ENCODE results near the gene RAC2.
A peak's percentile ranks its signal among the peaks of the same experiment; 100 is the strongest.
"Not testable (repeated sequence)": the region's sequence is repeated elsewhere in the genome, so short reads cannot be mapped to it uniquely, and the experiment has no call there.

Gene RAC2

GRCh38 chr22:37256075-37256726 lies 12.1 kb upstream of the RAC2 start:
- no peak overlapping the region for H3K4me3 ChIP-seq (ENCODE audit: low read depth, low read length)
- no peak for TF ChIP-seq CTCF (IDR thresholded peaks at IDR 0.05; ENCODE audit: low read depth, low read length, missing control alignments)
- no peak for DNase-seq (ENCODE audit: low read depth)

- no peak overlapping the region for H3K4me3 ChIP-seq (ENCODE audit: low read depth, low read length)
- DNase-seq (ENCODE audit: low read depth): no peak
- TF ChIP-seq CTCF (IDR thresholded peaks at IDR 0.05; ENCODE audit: low read depth, low read length, missing control alignments): no peak
Observed at GRCh38 chr22:37255558-37256006, 11.5 kb upstream of the RAC2 start.

GRCh38 chr22:37254867-37255233 lies 10.8 kb upstream of the RAC2 start:
- H3K4me3 ChIP-seq (ENCODE audit: low read depth, low read length): no peak overlapping the region
- no peak for TF ChIP-seq CTCF (IDR thresholded peaks at IDR 0.05; ENCODE audit: low read depth, low read length, missing control alignments)
- DNase-seq (ENCODE audit: low read depth): no peak

GRCh38 chr22:37254209-37254866 lies 10.3 kb upstream of the RAC2 start:
- no peak for DNase-seq (ENCODE audit: low read depth)
- TF ChIP-seq CTCF (IDR thresholded peaks at IDR 0.05; ENCODE audit: low read depth, low read length, missing control alignments): no peak
- H3K4me3 ChIP-seq (ENCODE audit: low read depth, low read length): no peak overlapping the region

GRCh38 chr22:37253126-37253660 lies 9.1 kb upstream of the RAC2 start:
- no peak for DNase-seq (ENCODE audit: low read depth)
- no peak overlapping the region for H3K4me3 ChIP-seq (ENCODE audit: low read depth, low read length)
- TF ChIP-seq CTCF (IDR thresholded peaks at IDR 0.05; ENCODE audit: low read depth, low read length, missing control alignments): peak; percentile 5

- DNase-seq (ENCODE audit: low read depth); H3K4me3 ChIP-seq (ENCODE audit: low read depth, low read length): not testable (repeated sequence)
Observed at GRCh38 chr22:37251836-37252235, 7.8 kb upstream of the RAC2 start.

GRCh38 chr22:37249986-37250385 lies 5.9 kb upstream of the RAC2 start:
- DNase-seq (ENCODE audit: low read depth): no peak
- no peak for TF ChIP-seq CTCF (IDR thresholded peaks at IDR 0.05; ENCODE audit: low read depth, low read length, missing control alignments)
- no peak overlapping the region for H3K4me3 ChIP-seq (ENCODE audit: low read depth, low read length)

Measured in GM12864 (cell line).